IPS DF 19.7 (cell line): ENCODE data around the gene CHMP4B.

Source experiments
- DNase-seq: peaks from one replicate; pipeline ENCODE4 v3.0.0-alpha.2; 2013; ENCODE audit warnings: low read depth, low spot score

Gene CHMP4B

GRCh38 chr20:33897313-33897912 lies 86.3 kb downstream of the CHMP4B start:
- no peak for DNase-seq

- no peak for DNase-seq
Observed at GRCh38 chr20:33899106-33899505, 88.0 kb downstream of the CHMP4B start.

DNA sequence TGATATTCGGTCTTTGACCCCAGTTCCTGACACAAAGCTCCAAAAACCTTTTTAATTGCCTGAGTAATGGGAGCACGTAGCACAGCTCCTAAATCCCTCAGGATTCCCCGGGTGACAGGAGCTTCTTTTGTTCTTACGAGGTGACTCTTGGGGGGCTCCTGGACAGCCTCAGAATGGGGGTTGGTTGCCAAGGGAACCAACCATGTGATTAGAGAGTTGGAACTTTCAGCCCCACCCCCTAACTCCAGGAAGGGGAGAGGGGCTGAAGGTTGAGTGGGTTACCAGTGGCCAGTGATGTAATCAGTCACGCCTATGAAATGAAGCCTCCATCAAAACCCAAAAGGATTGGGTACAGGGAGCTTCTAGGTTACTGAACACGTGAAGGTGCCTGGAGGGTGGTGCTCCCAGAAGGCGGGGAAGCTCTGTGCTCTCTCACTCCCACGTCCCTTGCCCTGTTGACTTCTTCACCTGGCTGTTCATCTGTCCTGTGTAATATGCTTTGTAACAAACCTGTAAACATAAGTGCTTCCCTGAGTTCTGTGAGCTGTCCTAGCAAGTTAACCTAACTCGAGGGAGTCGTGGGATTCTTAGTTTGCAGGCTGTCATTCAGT lies 89.5 kb downstream of the CHMP4B start:
- DNase-seq: no peak

DNA sequence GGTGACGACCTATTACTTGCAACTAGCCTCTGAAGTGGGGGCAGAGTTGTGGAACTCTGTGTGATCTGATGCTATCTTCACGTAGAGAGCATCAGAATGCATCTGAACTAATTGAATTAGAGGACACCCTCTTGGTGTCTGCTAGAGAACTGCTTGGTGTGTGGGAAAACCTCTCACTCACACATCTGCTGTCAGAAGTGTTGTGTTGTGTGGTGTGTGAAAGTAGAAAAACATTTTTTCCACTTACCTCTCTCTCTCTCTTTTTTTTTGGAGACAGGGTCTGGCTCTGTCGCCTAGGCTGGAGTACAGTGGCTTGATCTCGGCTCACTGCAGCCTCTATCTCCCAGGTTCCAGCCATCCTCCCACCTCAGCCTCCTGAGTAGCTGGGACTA lies 90.0 kb downstream of the CHMP4B start:
- DNase-seq: no peak

- DNase-seq: no peak
Observed at GRCh38 chr20:33902011-33902410, 90.9 kb downstream of the CHMP4B start.
